Keratinocyte (primary cell): ENCODE measurements around the gene LRIG1.

Experiments used
- EZH2 ChIP-seq: IDR thresholded peaks from one replicate; pipeline ENCODE4 v1.6.1; 2012; ENCODE audit warnings: inconsistent platforms, mild to moderate bottlenecking, low read length, moderate library complexity
- TF ChIP-seq, protein P1 (sequence below), 3 experiments: IDR thresholded peaks in 1 of 3; conservative IDR thresholded peaks in 1 of 3; optimal IDR thresholded peaks in 1 of 3; 2 replicates in 2 of 3; 3 replicates in 1 of 3; pipeline versions ENCODE3 to v1.5.1; 2011; ENCODE audit warnings: low read length in 3 of 3, mild to moderate bottlenecking in 3 of 3, moderate library complexity in 2 of 3, control low read depth in 1 of 3, inconsistent platforms in 1 of 3; ENCODE audit not compliant: insufficient read depth in 2 of 3; ENCODE audit errors: extremely low read depth in 1 of 3

DNA sequence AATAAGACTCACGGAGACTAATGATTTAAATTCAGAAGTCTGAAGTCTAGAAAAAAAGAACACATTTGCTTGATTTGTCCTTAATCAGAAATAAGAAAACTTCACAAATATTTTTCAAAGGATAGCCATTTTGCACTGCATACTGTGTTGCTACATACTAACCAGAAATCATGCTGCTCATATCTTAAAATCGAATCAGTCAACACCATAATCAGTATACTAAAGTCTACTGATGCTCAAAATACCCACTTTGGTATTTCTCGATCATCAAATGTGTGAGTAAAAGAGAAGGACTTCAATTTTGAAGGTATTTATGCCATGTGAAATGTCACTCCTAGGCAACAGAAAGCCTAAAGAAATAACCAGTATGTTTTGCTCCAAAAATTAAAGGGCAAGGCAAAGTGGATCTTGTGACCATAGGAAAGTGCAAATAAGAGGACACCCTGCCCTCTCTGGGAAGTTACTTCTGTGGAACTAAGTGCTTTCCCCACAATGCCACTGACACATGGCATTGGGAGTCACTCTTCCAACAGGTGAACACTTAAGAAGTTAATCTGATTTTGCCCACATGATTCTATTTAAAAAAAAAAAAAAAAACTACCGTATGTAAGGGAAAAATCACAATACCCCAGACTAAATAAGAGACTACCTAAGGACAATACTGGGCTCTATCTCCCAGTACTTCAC lies 2.7 kb downstream of the LRIG1 start:
- TF ChIP-seq, protein P1, sequence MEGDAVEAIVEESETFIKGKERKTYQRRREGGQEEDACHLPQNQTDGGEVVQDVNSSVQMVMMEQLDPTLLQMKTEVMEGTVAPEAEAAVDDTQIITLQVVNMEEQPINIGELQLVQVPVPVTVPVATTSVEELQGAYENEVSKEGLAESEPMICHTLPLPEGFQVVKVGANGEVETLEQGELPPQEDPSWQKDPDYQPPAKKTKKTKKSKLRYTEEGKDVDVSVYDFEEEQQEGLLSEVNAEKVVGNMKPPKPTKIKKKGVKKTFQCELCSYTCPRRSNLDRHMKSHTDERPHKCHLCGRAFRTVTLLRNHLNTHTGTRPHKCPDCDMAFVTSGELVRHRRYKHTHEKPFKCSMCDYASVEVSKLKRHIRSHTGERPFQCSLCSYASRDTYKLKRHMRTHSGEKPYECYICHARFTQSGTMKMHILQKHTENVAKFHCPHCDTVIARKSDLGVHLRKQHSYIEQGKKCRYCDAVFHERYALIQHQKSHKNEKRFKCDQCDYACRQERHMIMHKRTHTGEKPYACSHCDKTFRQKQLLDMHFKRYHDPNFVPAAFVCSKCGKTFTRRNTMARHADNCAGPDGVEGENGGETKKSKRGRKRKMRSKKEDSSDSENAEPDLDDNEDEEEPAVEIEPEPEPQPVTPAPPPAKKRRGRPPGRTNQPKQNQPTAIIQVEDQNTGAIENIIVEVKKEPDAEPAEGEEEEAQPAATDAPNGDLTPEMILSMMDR (optimal IDR thresholded peaks at IDR 0.05 in 1 of 3, IDR thresholded peaks at IDR 0.05 in 1 of 3, conservative IDR thresholded peaks at IDR 0.05 in 1 of 3; ENCODE audit: extremely low read depth in 1 of 3, insufficient read depth in 2 of 3, low read length in 3 of 3), result no peak
- no peak for TF ChIP-seq EZH2
